ENCODE data around the gene ZNF211.
A peak's percentile ranks its signal among the peaks of the same experiment; 100 is the strongest.

The ZNF211 gene

GRCh38 chr19:57632987-57633831, at the start of gene ZNF211:
TSS of gene ZNF211 (plus strand) at chr19:57633168. CDS start at chr19:57633347, 179 bp downstream.
- DNase-seq, result peak; percentile 90

GRCh38 chr19:57583521-57584416, 49.2 kb upstream of the ZNF211 start, which contains the start of gene ZIK1:
TSS of gene ZIK1 (plus strand) at chr19:57584145. CDS start at chr19:57584357, 212 bp downstream.
- peak; percentile 86 for DNase-seq

GRCh38 chr19:57587529-57587928, 45.4 kb upstream of the ZNF211 start:
- no peak for DNase-seq

GRCh38 chr19:57599377-57599760, 33.6 kb upstream of the ZNF211 start:
- no peak for DNase-seq

GRCh38 chr19:57599761-57600383, 33.1 kb upstream of the ZNF211 start, which contains the start of gene ZNF530:
TSS of gene ZNF530 (plus strand) at chr19:57599885. CDS start at chr19:57604346, 4,461 bp downstream.
- DNase-seq, result peak; percentile 93

GRCh38 chr19:57606931-57607330, 26.0 kb upstream of the ZNF211 start:
- no peak for DNase-seq

- no peak for DNase-seq
Observed at GRCh38 chr19:57611113-57611512, 21.9 kb upstream of the ZNF211 start.

- peak; percentile 93 for DNase-seq
Observed at GRCh38 chr19:57613941-57614743, 18.8 kb upstream of the ZNF211 start, which contains the start of gene ZNF134. TSS of gene ZNF134 (plus strand) at chr19:57614242. CDS start at chr19:57619469, 5,227 bp downstream.

- DNase-seq, result no peak
Observed at GRCh38 chr19:57615346-57615745, 17.6 kb upstream of the ZNF211 start.

GRCh38 chr19:57620673-57621348, 12.2 kb upstream of the ZNF211 start:
- no peak for DNase-seq

- DNase-seq, result no peak
Observed at GRCh38 chr19:57623091-57623490, 9.9 kb upstream of the ZNF211 start.

GRCh38 chr19:57633832-57634131, 814 bp downstream of the ZNF211 start:
- DNase-seq, result no peak

- DNase-seq, result no peak
Observed at GRCh38 chr19:57637379-57637778, 4.4 kb downstream of the ZNF211 start.

- no peak for DNase-seq
Observed at GRCh38 chr19:57641715-57642234, 8.8 kb downstream of the ZNF211 start.

GRCh38 chr19:57642396-57643046, 9.6 kb downstream of the ZNF211 start:
- no peak for DNase-seq

GRCh38 chr19:57643734-57644133, 10.8 kb downstream of the ZNF211 start:
- no peak for DNase-seq

GRCh38 chr19:57648331-57649003, 15.5 kb downstream of the ZNF211 start:
- DNase-seq, result no peak

- DNase-seq, result no peak
Observed at GRCh38 chr19:57651654-57651996, 18.7 kb downstream of the ZNF211 start.

GRCh38 chr19:57653689-57654088, 20.7 kb downstream of the ZNF211 start:
- DNase-seq, result no peak

GRCh38 chr19:57655443-57655842, 22.5 kb downstream of the ZNF211 start:
- DNase-seq, result no peak

All from stimulated activated CD4-positive, alpha-beta T cell treated with anti-CD3 and anti-CD28 coated beads, Interleukin-15, amount 100 ng/mL, for 24 hours (primary cell).